HS-27A (cell line): ENCODE results near the gene SMYD2.

Experiments
- DNase-seq: peaks from one replicate; pipeline ENCODE4 v3.0.0-alpha.2; 2012; ENCODE audit warnings: low read depth, missing footprints

The SMYD2 gene

GRCh38 chr1:214303141-214303930 lies 22.4 kb downstream of the SMYD2 start:
- DNase-seq, result no peak

- DNase-seq, result no peak
Observed at GRCh38 chr1:214305164-214305751, 24.3 kb downstream of the SMYD2 start.

GRCh38 chr1:214306269-214306668 lies 25.3 kb downstream of the SMYD2 start:
- no peak for DNase-seq

GRCh38 chr1:214310010-214310409 lies 29.1 kb downstream of the SMYD2 start:
- no peak for DNase-seq

- no peak for DNase-seq
Observed at GRCh38 chr1:214310777-214311690, 30.1 kb downstream of the SMYD2 start.

GRCh38 chr1:214312530-214313051 lies 31.6 kb downstream of the SMYD2 start:
- no peak for DNase-seq

GRCh38 chr1:214314178-214314843 lies 33.4 kb downstream of the SMYD2 start:
- no peak for DNase-seq

- no peak for DNase-seq
Observed at GRCh38 chr1:214316593-214316992, 35.6 kb downstream of the SMYD2 start.

GRCh38 chr1:214317300-214317699 lies 36.3 kb downstream of the SMYD2 start:
- no peak for DNase-seq

GRCh38 chr1:214317734-214318133 lies 36.8 kb downstream of the SMYD2 start:
- DNase-seq, result no peak

GRCh38 chr1:214318356-214318755 lies 37.4 kb downstream of the SMYD2 start:
- DNase-seq, result no peak

- DNase-seq, result no peak
Observed at GRCh38 chr1:214318956-214319736, 38.2 kb downstream of the SMYD2 start.

- no peak for DNase-seq
Observed at GRCh38 chr1:214319938-214320337, 39.0 kb downstream of the SMYD2 start.

GRCh38 chr1:214321705-214322453 lies 40.9 kb downstream of the SMYD2 start:
- DNase-seq, result no peak

- DNase-seq, result no peak
Observed at GRCh38 chr1:214324896-214325800, 44.2 kb downstream of the SMYD2 start.

- no peak for DNase-seq
Observed at GRCh38 chr1:214326406-214326805, 45.4 kb downstream of the SMYD2 start.

GRCh38 chr1:214327514-214327913 lies 46.6 kb downstream of the SMYD2 start:
- no peak for DNase-seq

- DNase-seq, result no peak
Observed at GRCh38 chr1:214328770-214329469, 48.0 kb downstream of the SMYD2 start.
